NCI-H446 treated with DMSO at 0.1 percent for 48 hours (cell line): ENCODE data around the gene ADISSP.

ENCODE experiments used
- DNase-seq: peaks from one replicate; lab custom pipeline; 2025; lab: John Stamatoyannopoulos, UW

The ADISSP gene

GRCh38 chr20:3781153-3781910 is 13.8 kb upstream of the ADISSP start, which contains the start of gene SPEF1:
SPEF1 (minus strand) TSS chr20:3781448; CDS start chr20:3781287, 161 bp downstream.
- peak; percentile 87 for DNase-seq

DNA sequence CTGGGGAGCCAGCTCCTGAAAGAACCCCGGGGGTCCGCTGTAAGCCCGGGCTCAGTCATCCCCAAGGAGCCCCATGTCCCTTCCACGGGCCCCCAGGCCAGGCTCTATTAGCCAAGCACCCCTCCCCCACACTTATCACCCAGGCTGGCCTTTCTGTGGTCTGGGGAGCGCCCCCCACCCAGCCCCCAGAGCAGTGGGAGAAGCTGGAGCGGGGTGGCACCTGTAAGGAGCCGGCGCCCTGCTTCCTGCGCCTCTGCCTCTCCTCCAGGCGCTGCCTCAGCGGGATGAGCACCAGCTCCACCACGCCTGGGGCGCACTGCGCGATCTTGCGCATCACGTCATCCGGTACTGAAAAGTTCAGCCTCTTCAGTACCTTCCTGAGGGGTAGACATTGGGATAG is 11.4 kb upstream of the ADISSP start:
- no peak for DNase-seq

GRCh38 chr20:3777716-3778629 is 10.4 kb upstream of the ADISSP start:
- no peak for DNase-seq

GRCh38 chr20:3777381-3777715 is 9.8 kb upstream of the ADISSP start:
- DNase-seq: no peak

- no peak for DNase-seq
These were observed 8.0 kb upstream of the ADISSP start for GRCh38 chr20:3775457-3776108.

DNA sequence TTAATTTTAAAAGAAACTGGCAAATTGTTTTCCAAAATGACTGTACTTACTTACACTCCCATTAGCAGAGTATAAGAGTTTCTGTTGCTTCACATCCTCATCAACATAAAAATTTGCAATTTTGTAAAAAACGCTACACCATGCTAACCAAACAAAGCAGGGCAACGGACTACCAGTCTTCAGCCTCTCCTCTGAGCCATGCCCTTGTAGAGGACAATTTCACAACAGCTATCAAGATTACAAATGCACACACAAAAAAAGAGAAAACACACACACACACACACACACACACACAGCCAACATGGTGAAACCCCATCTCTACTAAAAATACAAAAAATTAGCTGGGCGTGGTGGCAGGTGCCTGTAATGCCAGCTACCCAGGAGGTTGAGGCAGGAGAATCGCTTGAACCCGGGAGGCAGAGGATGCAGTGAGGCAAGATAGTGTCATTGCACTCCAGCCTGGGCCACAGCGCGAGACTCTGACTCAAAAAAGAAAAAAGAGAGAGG is 4.1 kb upstream of the ADISSP start:
- DNase-seq: no peak

DNA sequence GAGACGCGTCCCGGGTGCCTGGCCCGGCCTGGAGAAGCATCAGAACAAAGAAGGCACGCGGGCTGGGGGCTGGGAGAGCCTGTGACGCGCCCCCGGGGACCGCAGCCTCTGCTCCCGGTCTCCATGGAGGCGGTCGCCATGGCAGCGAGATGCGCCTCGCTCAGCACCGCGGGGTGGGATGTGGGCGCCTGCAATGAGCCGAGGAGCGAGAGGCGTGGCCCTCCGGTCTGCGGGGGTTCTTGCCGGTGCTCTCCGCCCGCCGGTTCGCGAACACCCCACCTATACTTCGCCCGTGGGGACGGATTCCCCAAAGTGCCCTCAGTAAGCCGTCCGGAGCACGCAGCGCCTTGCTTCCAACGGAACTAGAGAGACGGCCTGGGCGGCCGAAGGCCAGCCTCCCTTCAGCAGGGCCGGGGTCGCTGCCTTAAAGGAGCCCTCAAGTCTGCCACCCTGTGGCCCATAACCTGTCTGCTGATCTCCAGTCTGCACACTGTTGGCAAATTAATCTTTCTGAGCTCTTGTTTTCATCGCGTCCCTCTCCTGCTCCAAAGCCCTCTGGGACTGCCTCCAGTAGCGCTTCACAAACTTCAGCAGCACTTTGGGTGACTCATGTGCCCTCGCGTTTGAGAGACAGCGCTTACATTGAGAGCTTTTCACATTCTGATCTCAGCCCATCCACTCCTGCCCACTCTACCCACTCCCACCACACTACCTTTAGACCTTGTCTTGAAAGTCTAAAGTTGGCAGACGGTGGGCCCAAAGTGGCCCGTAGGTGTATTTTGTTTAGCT is 983 bp upstream of the ADISSP start:
- DNase-seq: peak; percentile 58

- no peak for DNase-seq
These were observed 485 bp downstream of the ADISSP start for GRCh38 chr20:3767110-3767426.

- no peak for DNase-seq
These were observed 987 bp downstream of the ADISSP start for GRCh38 chr20:3766422-3767109.

DNA sequence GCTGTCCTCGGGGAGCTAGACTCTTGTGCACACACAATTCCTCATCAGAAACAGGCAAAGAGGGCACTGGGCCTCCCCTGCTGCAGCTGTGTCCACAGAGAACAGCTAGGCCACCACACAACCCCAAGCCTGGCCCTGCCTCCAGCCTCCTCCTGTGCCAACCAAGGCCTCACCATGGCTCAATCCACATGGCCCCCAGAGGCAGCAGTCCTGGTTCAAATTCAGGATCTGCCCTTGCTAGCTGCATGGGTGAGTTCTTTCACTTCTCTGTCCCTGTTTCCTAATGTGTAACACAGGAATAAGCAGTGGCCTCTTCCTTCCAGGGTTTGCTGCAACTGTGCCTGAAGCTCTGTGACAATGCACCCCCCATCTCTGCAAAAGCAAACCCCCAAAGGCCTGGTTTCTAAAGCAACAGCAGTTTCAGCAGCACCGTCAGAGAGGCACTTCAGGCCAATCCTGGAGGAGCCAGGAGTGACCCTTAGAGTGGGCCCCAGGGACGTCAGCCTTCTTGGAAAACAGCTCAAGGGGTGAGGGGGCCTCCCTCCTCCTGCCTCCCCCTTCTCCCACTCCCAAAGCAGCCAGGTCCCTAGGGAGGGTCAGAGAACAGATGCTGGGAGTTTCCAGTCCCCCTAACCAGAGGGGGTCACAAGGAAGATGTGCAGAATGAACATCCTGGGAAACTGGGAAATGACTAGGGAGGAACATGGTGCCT is 2.2 kb downstream of the ADISSP start:
- DNase-seq: no peak

DNA sequence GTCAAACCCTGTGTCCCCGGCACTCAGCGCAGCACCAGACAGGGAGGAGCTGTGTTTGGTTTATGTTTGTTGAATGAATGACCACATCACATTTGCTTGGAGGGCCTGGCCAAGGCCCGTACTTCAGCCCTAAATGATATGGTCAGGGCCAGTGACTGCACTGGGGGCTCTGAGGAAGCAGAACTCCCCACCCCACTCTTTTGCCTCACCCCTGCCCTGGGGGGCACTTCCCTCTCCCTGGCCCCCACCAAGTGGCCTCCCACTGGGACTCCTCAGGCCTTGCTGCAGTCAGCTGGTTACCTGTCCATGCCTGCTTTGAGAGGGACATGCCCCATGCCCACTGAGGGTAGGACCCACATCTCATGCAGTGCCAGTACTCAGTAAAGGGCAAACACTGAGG is 2.9 kb downstream of the ADISSP start:
- DNase-seq: no peak

GRCh38 chr20:3763671-3764601 is 3.6 kb downstream of the ADISSP start:
- DNase-seq: no peak

- DNase-seq: no peak
These were observed 6.8 kb downstream of the ADISSP start for GRCh38 chr20:3760655-3761348.

- no peak for DNase-seq
These were observed 7.7 kb downstream of the ADISSP start for GRCh38 chr20:3759884-3760283.

DNA sequence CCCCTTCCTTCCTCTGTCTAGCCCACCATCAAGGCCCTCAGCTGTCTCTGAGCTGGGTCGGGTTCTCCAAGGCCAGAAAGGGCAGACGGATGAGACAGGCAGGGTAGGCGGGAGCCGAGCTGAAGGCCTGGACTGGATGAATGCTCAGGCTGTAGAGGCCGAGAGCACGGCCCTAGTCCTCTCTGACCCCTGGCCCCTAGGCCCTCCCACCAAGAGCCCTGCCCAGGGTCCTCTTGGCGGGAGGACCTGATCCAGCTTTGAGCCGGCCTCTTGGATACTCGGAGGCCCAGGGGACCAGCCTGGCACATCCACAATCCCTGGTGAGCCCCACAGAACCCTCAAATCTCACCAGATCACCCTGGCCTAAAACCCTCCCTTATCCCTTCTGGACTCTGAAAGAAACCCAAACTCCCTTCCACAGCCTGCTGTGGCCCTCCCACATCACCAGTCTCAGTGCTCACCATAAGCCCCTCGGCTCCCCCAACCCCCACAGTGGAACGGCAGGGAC is 8.2 kb downstream of the ADISSP start:
- no peak for DNase-seq

GRCh38 chr20:3758566-3758965 is 9.0 kb downstream of the ADISSP start:
- DNase-seq: no peak

DNA sequence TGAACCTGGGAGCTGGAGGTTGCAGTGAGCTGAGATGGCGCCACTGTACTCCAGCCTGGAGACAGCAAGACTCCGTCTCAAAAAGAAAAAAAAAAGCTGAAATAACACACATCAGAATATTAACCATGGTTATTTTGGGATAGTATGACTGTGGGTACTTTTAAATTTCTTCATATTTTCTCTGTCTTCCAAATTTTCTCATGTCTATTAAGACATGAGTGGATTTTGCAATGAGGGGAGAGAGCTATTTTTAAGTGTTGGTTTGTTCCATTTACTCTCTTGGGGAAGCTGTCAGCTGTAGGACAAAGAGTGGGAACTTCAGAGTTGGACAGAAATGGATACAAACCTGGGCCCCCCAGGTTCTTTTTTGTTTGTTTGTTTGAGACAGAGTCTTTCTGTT is 10.3 kb downstream of the ADISSP start:
- no peak for DNase-seq

DNA sequence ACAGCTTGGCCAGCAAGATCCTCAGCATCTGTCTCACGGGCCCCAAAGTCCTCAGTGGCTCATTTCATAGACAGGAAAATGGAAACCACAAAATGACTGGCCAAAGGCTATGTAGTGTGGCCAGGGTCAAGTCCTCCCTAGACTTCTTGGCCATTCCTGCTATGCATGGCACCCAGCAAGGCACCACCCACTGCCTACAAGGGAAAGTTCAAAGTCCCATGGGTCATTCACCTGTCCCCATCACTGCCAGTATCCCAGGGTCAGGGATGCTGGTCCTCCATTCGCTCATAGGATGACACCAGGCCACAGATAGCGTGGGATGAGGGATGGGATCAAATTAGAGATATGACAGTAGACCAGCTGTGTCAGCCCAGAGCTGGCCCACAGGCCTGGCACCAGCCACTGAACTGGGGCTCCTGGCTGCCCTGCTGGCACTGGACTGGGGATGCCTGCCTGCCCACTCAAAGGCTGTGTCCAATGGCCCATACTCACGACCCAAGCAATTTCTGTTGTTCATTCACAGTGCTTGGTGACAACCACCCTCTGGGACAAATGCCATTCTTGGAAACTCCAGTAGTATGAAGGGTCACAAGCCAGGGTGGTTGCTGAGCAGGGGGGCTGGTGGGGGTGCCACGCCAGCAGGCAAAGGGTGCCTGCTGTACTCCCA is 11.6 kb downstream of the ADISSP start:
- DNase-seq: no peak
